Kidney (tissue), 14 donors: ENCODE results near the gene ITGA4. TPM values are rescaled to one million over a fixed set of nuclear protein-coding genes. Genes with fewer than 3 reads are reported as not detected.

Experiments used
- DNase-seq, 5 donors: peaks; one replicate each; pipeline ENCODE4 v3.0.0-alpha.2; 2013 to 2020
- FAIRE-seq: peaks from 2 replicates; lab custom pipeline; 2012; peaks lifted over from hg19 to GRCh38; lab: Jason Lieb, UNC
- H3K27ac ChIP-seq, 2 donors: one replicate each; pipeline ENCODE4 v1.7.0; 2013; ENCODE audit warnings: low read depth in 2 of 2, low read length in 2 of 2, inconsistent platforms in 1 of 2
- H3K27me3 ChIP-seq: one replicate; pipeline ENCODE4 v1.7.1; 2013; ENCODE audit warnings: low read length, inconsistent platforms; ENCODE audit not compliant: control insufficient read depth, insufficient read depth
- H3K36me3 ChIP-seq, 3 donors: one replicate each; pipeline versions ENCODE4 v1.7.0 to v1.7.1; 2013; ENCODE audit warnings: low read length in 3 of 3, control low read depth in 1 of 3, inconsistent platforms in 1 of 3; ENCODE audit not compliant: insufficient read depth in 3 of 3, control insufficient read depth in 2 of 3
- H3K4me1 ChIP-seq, 3 donors: one replicate each; pipeline versions ENCODE4 v1.7.0 to v1.7.1; 2013; ENCODE audit warnings: low read length in 3 of 3, inconsistent platforms in 1 of 3, low read depth in 1 of 3; ENCODE audit not compliant: control insufficient read depth in 2 of 3, insufficient read depth in 2 of 3
- H3K4me3 ChIP-seq, 3 donors: one replicate each; pipeline versions ENCODE4 v1.7.0 to v1.8.1; 2013; ENCODE audit warnings: low read length in 3 of 3, control low read depth in 1 of 3, inconsistent platforms in 1 of 3
- H3K9ac ChIP-seq, 3 donors: one replicate each; pipeline versions ENCODE4 v1.7.0 to v1.7.1; 2013; ENCODE audit warnings: low read length in 3 of 3, control low read depth in 1 of 3, inconsistent platforms in 1 of 3
- H3K9me3 ChIP-seq, 3 donors: one replicate each; pipeline versions ENCODE4 v1.7.0 to v1.7.1; 2013; ENCODE audit warnings: low read length in 3 of 3, control low read depth in 1 of 3, inconsistent platforms in 1 of 3; ENCODE audit not compliant: control insufficient read depth in 2 of 3, insufficient read depth in 1 of 3
- CTCF ChIP-seq: IDR thresholded peaks from 3 replicates; pipeline ENCODE4 v1.5.1; 2012; ENCODE audit warnings: mild to moderate bottlenecking, moderate library complexity, borderline replicate concordance; ENCODE audit not compliant: insufficient read depth; ENCODE audit errors: extremely low read depth
- intact Hi-C: fragments of 100-400 bp; cut with DNase I; formaldehyde crosslinking; loops from one replicate; pipeline ENCODE4 v1.11.1; 2022
- polyA plus RNA-seq: library from polyadenylated mRNA; stranded (reverse); fragments of 350-450 nt; fragmentation: Illumina TruSeq; extraction: RNeasy Lipid Tissue Mini Kit (QIAGEN cat#74804); gene quantifications from one replicate; pipeline ENCODE4 v1.2.3, GENCODE V29; 2014; ENCODE audit warnings: low read depth, low replicate concordance; ENCODE audit not compliant: insufficient read depth
- total RNA-seq: library from RNA; stranded (reverse); fragmentation: NEBNext Ultra II Directional; extraction: Animal tissue kit (Norgen Biotek cat#: 25700); gene quantifications from one replicate; pipeline ENCODE4 v1.2.1, GENCODE V29; 2021
- donor health status: control.
- donor health status: control.
- donor health status: control.
- donor health status: control.
- donor health status: control.
- donor health status: DM: yes; HTN: yes; CAD: no.
- donor health status: Normal renal cell carcinoma (clear cell type).

The ITGA4 gene
- total and polyA plus RNA-seq, 2 donors from 2014 or later: 0.39 to 23.5 TPM

- TF ChIP-seq CTCF: no peak
- FAIRE-seq (no peak), DNase-seq (no peak)
- H3K36me3 ChIP-seq: no peaks in the 10 kb centered on the region
- no peaks in the 10 kb centered on the region for H3K4me1 ChIP-seq
- no peak overlapping the region for H3K27ac ChIP-seq
- no peaks in the 10 kb centered on the region for H3K27me3 ChIP-seq
- intact Hi-C loops: no loop called here
- H3K9me3 ChIP-seq: no peaks in the 10 kb centered on the region
- no peak overlapping the region for H3K9ac ChIP-seq
- H3K4me3 ChIP-seq: no peak overlapping the region
Measured at GRCh38 chr2:181566334-181567032, 109.3 kb downstream of the ITGA4 start.

- H3K36me3 ChIP-seq: no peaks in the 10 kb centered on the region
- no peaks in the 10 kb centered on the region for H3K9me3 ChIP-seq
- FAIRE-seq: no peak
- no peaks in the 10 kb centered on the region for H3K27me3 ChIP-seq
- no peak for TF ChIP-seq CTCF
- intact Hi-C loops: no loop called here
- H3K4me3 ChIP-seq: no peak overlapping the region
- no peak overlapping the region for H3K27ac ChIP-seq
- H3K4me1 ChIP-seq: peaks cover 0 to 6% (median 0%) of the 10 kb centered on the region in 3 donors
- H3K9ac ChIP-seq: no peak overlapping the region
- no peak for DNase-seq
Measured at GRCh38 chr2:181570059-181570458, 112.9 kb downstream of the ITGA4 start.

- no peaks in the 10 kb centered on the region for H3K27me3 ChIP-seq
- TF ChIP-seq CTCF: no peak
- intact Hi-C loops: no loop called here
- DNase-seq (no peak), FAIRE-seq (no peak)
- no peak overlapping the region for H3K4me3 ChIP-seq
- no peaks in the 10 kb centered on the region for H3K36me3 ChIP-seq
- no peak overlapping the region for H3K9ac ChIP-seq
- peaks cover 0 to 8% (median 6%) of the 10 kb centered on the region in 3 donors for H3K4me1 ChIP-seq
- H3K9me3 ChIP-seq: no peaks in the 10 kb centered on the region
- no peak overlapping the region for H3K27ac ChIP-seq
Measured at GRCh38 chr2:181570833-181571661, 113.9 kb downstream of the ITGA4 start.
